Skeletal muscle tissue (tissue), 4 donors: ENCODE results near the gene CNKSR1. TPM values are rescaled to one million over a fixed set of nuclear protein-coding genes. Genes with fewer than 3 reads are reported as not detected.

Experiments used
- H3K27ac ChIP-seq: one replicate; pipeline ENCODE4 v1.7.0; 2013; ENCODE audit warnings: mild to moderate bottlenecking, low read depth, low read length, inconsistent platforms
- H3K27me3 ChIP-seq, 3 donors: one replicate each; pipeline ENCODE4 v1.7.0; 2013; ENCODE audit warnings: low read length in 3 of 3; ENCODE audit not compliant: control insufficient read depth in 3 of 3, insufficient read depth in 3 of 3
- H3K36me3 ChIP-seq, 3 donors: one replicate each; pipeline ENCODE4 v1.7.0; 2013; ENCODE audit warnings: low read length in 3 of 3; ENCODE audit not compliant: control insufficient read depth in 3 of 3, insufficient read depth in 3 of 3
- H3K4me1 ChIP-seq, 3 donors: one replicate each; pipeline ENCODE4 v1.7.0; 2013; ENCODE audit warnings: low read length in 3 of 3, mild to moderate bottlenecking in 3 of 3; ENCODE audit not compliant: control insufficient read depth in 3 of 3, insufficient read depth in 3 of 3
- H3K4me3 ChIP-seq, 3 donors: one replicate each; pipeline ENCODE4 v1.7.0; 2013; ENCODE audit warnings: low read length in 3 of 3
- H3K9ac ChIP-seq, 3 donors: one replicate each; pipeline ENCODE4 v1.7.0; 2013; ENCODE audit warnings: low read length in 3 of 3, mild to moderate bottlenecking in 3 of 3, moderate library complexity in 2 of 3, low read depth in 1 of 3
- H3K9me3 ChIP-seq, 3 donors: one replicate each; pipeline ENCODE4 v1.7.0; 2013; ENCODE audit warnings: low read length in 3 of 3; ENCODE audit not compliant: control insufficient read depth in 3 of 3
- total RNA-seq: library from RNA; depleted of rRNA; stranded (reverse); fragments of >200 nt; gene quantifications from one replicate; pipeline ENCODE4 v1.2.3, GENCODE V29; 2014
- donor health status: Osteomylitis.

The CNKSR1 gene
- total RNA-seq, 1 donor from 2014 or later: not detected

- Histone ChIP-seq H3K27ac (no peak overlapping the region), H3K9me3 (no peaks in the 10 kb centered on the region), H3K9ac (no peak overlapping the region), H3K36me3 (no peaks in the 10 kb centered on the region), H3K27me3 (peaks cover 0 to 5% (median 0%) of the 10 kb centered on the region in 3 donors), H3K4me3 (no peak overlapping the region), H3K4me1 (peaks cover 2 to 4% (median 3%) of the 10 kb centered on the region in 3 donors)
Measured at GRCh38 chr1:26145960-26146294, 31.4 kb upstream of the CNKSR1 start.

- Histone ChIP-seq H3K27me3 (peaks cover 0 to 5% (median 0%) of the 10 kb centered on the region in 3 donors), H3K4me1 (peaks cover 2 to 4% (median 3%) of the 10 kb centered on the region in 3 donors), H3K36me3 (no peaks in the 10 kb centered on the region), H3K4me3 (no peak overlapping the region), H3K9me3 (no peaks in the 10 kb centered on the region), H3K27ac (no peak overlapping the region), H3K9ac (no peak overlapping the region)
Measured at GRCh38 chr1:26148887-26149286, 28.4 kb upstream of the CNKSR1 start.

DNA sequence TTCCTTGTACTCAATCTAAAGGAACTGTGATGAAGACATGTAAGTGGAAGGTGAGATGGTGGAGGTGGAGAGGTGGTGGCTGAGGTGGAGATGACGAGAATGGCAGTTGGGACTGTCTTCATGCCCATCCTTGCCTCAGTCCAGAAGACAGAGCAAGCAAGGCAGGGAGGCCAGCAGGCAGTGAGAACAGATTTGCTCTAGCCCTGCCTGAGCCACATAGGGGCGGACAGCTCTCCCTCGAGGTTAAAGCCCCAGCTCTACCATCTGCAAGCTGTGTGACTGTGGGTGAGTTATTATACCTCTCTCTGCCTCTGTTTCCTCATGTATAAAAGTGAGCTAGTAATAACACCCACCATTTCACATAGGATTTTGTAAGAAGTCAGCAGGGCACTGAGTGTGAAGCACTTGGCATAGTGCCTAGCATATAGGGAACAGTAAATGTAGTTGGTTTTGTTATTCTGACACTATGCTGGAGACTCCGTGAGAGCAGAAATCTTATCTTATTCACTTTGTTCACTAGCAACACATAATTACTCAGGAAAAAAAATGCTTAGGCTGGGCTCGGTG is 23.2 kb upstream of the CNKSR1 start:
- H3K36me3 ChIP-seq: no peaks in the 10 kb centered on the region
- H3K9ac ChIP-seq: no peak overlapping the region
- H3K4me1 ChIP-seq: peaks cover 4 to 21% (median 6%) of the 10 kb centered on the region in 3 donors
- no peak overlapping the region for H3K4me3 ChIP-seq
- peaks cover 5 to 10% (median 9%) of the 10 kb centered on the region in 3 donors for H3K27me3 ChIP-seq
- H3K9me3 ChIP-seq: no peaks in the 10 kb centered on the region
- no peak overlapping the region for H3K27ac ChIP-seq

DNA sequence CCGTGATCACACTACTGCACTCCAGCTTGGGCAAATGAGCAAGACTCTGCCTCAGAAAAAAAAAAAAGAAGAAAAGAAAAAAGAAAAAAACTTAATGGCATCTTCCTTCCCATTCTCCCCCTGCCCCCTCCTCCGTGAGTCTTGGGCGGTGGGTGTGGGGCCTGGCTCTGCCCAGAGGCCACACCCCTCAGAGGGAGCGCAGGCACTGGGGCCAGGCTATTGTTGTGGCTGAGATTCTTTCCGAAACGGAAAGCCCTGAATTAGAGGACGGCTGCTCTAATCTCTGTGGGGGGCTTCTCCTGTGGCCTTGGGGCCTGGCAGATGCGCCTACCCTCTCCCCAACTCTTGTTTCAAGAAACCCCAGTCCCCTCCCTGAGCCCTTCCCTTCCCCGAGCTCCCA is 22.5 kb upstream of the CNKSR1 start:
- peak overlapping the region; percentile 67 for H3K27ac ChIP-seq
- H3K4me1 ChIP-seq: peaks cover 4 to 28% (median 13%) of the 10 kb centered on the region in 3 donors
- no peak overlapping the region for H3K4me3 ChIP-seq
- no peaks in the 10 kb centered on the region for H3K36me3 ChIP-seq
- no peak overlapping the region for H3K9ac ChIP-seq
- H3K9me3 ChIP-seq: no peaks in the 10 kb centered on the region
- peaks cover 5 to 10% (median 9%) of the 10 kb centered on the region in 3 donors for H3K27me3 ChIP-seq

GRCh38 chr1:26155370-26156284 is 21.7 kb upstream of the CNKSR1 start:
- Histone ChIP-seq H3K4me1 (peaks cover 4 to 32% (median 16%) of the 10 kb centered on the region in 3 donors), H3K4me3 (peak overlapping the region in 1 of 3 donors; percentile 51), H3K27me3 (peaks cover 5 to 10% (median 9%) of the 10 kb centered on the region in 3 donors), H3K36me3 (no peaks in the 10 kb centered on the region), H3K27ac (peak overlapping the region; percentile 80), H3K9ac (peak overlapping the region in 2 of 3 donors; percentile 10 to 50), H3K9me3 (no peaks in the 10 kb centered on the region)

DNA sequence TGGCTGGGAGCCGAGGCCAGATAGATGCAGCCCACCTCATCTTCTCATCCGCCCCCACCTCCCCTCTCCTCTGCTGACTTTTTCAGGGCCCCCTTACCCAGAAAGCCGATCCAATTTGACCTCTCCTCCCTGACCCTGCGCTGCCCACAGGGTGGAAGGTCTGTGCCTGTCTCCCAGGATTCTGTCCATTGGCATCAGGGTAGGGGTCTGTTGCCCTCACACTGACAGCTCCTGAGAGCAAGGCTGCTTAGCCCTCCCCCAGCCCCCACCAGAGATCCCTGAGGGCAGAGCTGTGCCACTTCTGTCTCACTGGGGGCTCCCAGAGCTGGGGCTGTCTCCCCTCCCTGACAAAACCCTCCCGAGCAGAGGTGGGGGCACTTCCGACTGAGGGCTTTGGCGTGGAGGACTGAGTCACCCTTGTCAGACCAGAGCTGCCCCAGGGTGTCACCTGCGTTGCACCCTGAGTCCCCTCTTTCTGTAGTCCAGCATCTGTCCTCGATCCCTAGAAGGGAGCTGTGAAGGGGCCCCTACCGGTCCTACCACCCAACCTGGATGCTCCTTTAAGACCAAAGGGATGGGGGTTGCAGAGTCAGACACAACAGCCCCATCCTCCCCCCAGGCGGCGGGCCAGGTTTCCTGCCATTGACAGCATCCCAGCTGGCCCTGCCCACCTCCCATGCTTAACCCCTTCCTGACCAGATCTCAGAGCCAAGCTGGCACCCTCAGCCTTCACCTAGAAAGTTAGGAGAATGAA is 20.8 kb upstream of the CNKSR1 start:
- Histone ChIP-seq H3K27ac (peak overlapping the region; percentile 80), H3K27me3 (peaks cover 5 to 10% (median 9%) of the 10 kb centered on the region in 3 donors), H3K9ac (peak overlapping the region in 2 of 3 donors; percentile 3 to 50), H3K4me1 (peaks cover 10 to 40% (median 25%) of the 10 kb centered on the region in 3 donors), H3K9me3 (no peaks in the 10 kb centered on the region), H3K36me3 (no peaks in the 10 kb centered on the region), H3K4me3 (peak overlapping the region in 2 of 3 donors; percentile 41 to 51)

GRCh38 chr1:26158271-26158907 is 18.9 kb upstream of the CNKSR1 start:
- peak overlapping the region; percentile 40 to 69 (median 68) for H3K9ac ChIP-seq
- H3K4me3 ChIP-seq: peak overlapping the region in 1 of 3 donors; percentile 43
- H3K27me3 ChIP-seq: peaks cover 5 to 10% (median 9%) of the 10 kb centered on the region in 3 donors
- no peaks in the 10 kb centered on the region for H3K9me3 ChIP-seq
- peaks cover 15 to 44% (median 27%) of the 10 kb centered on the region in 3 donors for H3K4me1 ChIP-seq
- peak overlapping the region; percentile 74 for H3K27ac ChIP-seq
- no peaks in the 10 kb centered on the region for H3K36me3 ChIP-seq

DNA sequence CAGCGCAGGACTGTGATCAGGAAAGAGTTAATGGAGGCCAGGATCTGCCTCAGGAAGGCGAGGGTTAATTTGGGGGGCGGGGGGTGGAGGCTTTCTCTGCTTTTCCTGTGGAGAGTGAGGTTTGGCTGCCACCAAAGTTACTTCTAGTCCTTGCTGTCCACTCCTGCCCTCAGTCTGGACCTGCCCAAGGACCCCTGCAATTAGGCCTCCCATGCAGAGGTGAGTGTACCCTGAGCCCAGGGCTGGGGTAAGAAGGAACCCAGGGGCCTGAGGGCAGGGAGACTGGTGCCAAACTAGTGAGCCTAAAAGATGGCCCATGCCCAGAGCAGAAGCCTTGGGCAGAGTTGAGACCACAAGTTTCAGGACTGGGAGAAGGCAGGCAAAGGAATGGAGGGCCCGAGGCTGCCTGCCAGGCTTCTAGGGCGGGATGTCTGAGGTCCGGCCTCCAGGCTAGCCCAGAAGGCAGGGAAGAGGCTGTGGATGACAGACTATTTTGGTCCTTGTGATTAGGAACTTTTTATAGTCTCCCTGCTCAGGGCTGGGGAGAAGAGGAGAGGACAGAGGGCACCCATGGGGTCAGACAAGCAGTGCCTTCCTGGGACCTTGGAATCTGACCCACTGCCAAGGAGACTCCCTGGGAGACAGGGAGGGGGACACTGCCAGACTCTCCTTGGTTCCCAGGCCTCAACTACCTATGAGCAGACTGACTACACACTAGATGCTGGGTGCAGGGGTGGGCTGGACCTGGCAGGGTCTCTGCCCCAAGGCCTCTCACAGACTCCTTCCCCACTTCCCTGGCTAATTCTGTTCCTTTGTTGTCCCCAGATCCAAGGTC is 18.2 kb upstream of the CNKSR1 start, which contains the start of gene FAM110D:
Gene FAM110D (plus strand): TSS at position 172 of the 835 bp plus-strand sequence. CDS start 2,213 bp downstream, outside the sequence.
- Histone ChIP-seq H3K27me3 (peaks cover 5 to 10% (median 9%) of the 10 kb centered on the region in 3 donors), H3K9me3 (no peaks in the 10 kb centered on the region), H3K27ac (peak within 1 kb of the TSS; percentile 74), H3K4me1 (peaks cover 21 to 49% (median 32%) of the 10 kb centered on the region in 3 donors), H3K4me3 (peak within 1 kb of the TSS; percentile 54 to 70 (median 65)), H3K9ac (peak within 1 kb of the TSS; percentile 40 to 69 (median 68)), H3K36me3 (no peaks in the 10 kb centered on the region)

DNA sequence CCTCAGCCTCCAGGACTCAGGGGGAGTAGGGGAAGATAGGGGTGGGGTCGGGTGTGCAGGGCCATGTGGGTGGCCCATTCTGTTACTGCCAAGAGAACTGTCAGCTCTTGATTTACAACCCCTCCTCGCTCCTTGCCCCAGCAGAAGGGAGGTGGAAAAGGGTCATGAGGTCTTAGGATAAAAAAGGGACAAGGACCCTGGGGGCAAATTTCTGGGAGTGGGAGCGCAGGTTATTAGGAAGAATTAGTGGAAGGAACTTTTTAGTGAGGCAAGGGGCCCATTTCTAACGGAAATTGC is 17.6 kb upstream of the CNKSR1 start:
- Histone ChIP-seq H3K4me1 (peaks cover 21 to 53% (median 36%) of the 10 kb centered on the region in 3 donors), H3K36me3 (no peaks in the 10 kb centered on the region), H3K9ac (peak overlapping the region in 2 of 3 donors; percentile 59 to 69), H3K4me3 (peak overlapping the region; percentile 54 to 70 (median 65)), H3K27me3 (peaks cover 5 to 10% (median 9%) of the 10 kb centered on the region in 3 donors), H3K9me3 (no peaks in the 10 kb centered on the region), H3K27ac (peak overlapping the region; percentile 74)
